Measurements from ENCODE around the gene VCP. TPM values are rescaled to one million over a fixed set of nuclear protein-coding genes. Genes with fewer than 3 reads are reported as not detected.

Gene VCP
- total and polyA plus RNA-seq, 2 experiments from 2014 or later = 226 to 338 TPM

DNA sequence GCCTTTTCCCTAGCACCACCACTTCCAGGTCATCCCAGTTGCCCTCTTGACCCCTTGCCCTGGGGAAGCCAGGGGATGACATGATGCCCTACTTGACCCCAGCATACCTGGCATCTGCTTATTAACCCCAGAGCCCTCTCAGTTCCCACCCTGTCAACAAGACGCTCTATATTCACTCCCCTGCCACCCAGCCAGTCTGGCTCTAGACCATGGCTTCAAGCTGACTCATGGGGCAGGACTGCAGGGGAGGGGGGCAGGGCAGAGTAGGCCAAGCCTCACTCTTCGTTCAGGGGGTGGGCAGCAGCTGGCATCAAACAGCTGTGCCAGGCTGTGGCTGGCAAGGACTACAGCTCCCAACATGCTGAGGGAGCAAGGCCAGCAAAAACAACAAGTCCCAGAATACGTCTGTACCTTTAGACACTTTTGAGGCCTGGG lies 37.9 kb upstream of the VCP start:
- H3K9me3 ChIP-seq (ENCODE audit: low read depth) = no peaks in the 10 kb centered on the region
- peak overlapping the region; percentile 71 for H3K27ac ChIP-seq
- no peak overlapping the region for H3K4me3 ChIP-seq

DNA sequence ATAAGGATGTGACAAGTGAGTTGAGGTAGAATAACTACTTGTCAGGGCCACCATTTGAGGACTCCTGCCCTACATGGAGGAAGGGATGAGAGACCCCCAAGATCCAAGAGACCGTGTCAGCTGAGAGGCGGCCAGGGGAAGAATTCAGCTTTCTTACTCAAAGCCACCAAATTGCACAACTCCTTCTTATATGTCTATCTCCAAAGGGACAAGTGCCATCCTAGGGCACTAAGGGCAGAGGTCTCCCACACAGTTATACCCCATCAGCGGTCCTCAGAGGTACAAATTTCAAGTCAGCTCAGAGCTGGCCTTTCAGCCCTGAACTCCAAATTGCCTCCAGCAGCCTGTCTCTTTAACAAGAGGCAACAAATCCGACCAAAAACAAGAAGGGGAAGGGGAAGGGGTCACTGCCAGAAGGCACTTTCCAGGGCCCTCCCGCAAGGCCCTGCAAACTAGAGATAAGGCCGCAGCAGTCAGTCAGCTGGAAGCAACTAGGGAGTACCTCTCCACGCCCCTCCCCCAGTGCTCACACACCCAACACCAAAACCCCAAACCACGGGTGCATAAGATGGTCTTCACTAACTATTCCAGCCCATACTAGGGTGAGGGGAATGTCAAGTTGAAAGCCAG lies 36.6 kb upstream of the VCP start:
- Histone ChIP-seq H3K27me3 (no peaks in the 10 kb centered on the region), H3K36me3 (peaks cover 19% of the 10 kb centered on the region), H3K9me3 (ENCODE audit: low read depth) (no peaks in the 10 kb centered on the region), H3K27ac (peak overlapping the region; percentile 59), H3K4me1 (ENCODE audit: low read depth) (peaks cover 38% of the 10 kb centered on the region), H3K4me3 (no peak overlapping the region)
- TF ChIP-seq, protein P1, sequence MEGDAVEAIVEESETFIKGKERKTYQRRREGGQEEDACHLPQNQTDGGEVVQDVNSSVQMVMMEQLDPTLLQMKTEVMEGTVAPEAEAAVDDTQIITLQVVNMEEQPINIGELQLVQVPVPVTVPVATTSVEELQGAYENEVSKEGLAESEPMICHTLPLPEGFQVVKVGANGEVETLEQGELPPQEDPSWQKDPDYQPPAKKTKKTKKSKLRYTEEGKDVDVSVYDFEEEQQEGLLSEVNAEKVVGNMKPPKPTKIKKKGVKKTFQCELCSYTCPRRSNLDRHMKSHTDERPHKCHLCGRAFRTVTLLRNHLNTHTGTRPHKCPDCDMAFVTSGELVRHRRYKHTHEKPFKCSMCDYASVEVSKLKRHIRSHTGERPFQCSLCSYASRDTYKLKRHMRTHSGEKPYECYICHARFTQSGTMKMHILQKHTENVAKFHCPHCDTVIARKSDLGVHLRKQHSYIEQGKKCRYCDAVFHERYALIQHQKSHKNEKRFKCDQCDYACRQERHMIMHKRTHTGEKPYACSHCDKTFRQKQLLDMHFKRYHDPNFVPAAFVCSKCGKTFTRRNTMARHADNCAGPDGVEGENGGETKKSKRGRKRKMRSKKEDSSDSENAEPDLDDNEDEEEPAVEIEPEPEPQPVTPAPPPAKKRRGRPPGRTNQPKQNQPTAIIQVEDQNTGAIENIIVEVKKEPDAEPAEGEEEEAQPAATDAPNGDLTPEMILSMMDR (IDR thresholded peaks at IDR 0.05; ENCODE audit: low read depth, low read length) = no peak
- peak in 1 of 2 donors; percentile 26 for DNase-seq (ENCODE audit: low read depth in 1 of 2, low spot score in 1 of 2)

More for the DNA sequence above, 37.9 kb upstream of the VCP start:
- TF ChIP-seq, protein P1 (IDR thresholded peaks at IDR 0.05; ENCODE audit: low read depth, low read length) = no peak
- Histone ChIP-seq H3K27me3 (no peaks in the 10 kb centered on the region), H3K36me3 (peaks cover 9% of the 10 kb centered on the region), H3K4me1 (ENCODE audit: low read depth) (peaks cover 38% of the 10 kb centered on the region)
- DNase-seq (ENCODE audit: low read depth in 1 of 2, low spot score in 1 of 2) = peak in 1 of 2 donors; percentile 49

DNA sequence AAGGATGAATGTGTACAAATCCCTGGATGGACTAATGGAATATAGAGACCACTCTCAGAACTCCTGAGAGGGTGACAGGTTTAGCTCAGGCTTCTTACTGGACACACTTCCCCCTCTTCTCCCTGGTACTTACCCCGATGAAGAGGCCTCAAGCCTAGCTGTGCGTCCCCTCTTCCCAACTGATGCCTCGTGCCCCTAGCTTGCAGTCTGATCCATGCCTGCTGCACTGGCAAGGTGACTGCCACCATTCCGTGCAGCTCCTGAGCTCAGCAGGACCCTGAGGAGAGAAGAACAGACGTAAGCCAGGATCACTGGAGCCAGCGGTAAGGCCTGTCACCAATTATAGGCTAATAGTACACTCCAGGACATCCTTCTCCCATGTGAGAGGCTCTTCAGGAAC lies 36.0 kb upstream of the VCP start:
- TF ChIP-seq, protein P1 (IDR thresholded peaks at IDR 0.05; ENCODE audit: low read depth, low read length) = no peak
- Histone ChIP-seq H3K9me3 (ENCODE audit: low read depth) (no peaks in the 10 kb centered on the region), H3K27ac (peak overlapping the region; percentile 59), H3K27me3 (no peaks in the 10 kb centered on the region), H3K4me3 (no peak overlapping the region), H3K4me1 (ENCODE audit: low read depth) (peaks cover 38% of the 10 kb centered on the region), H3K36me3 (peaks cover 21% of the 10 kb centered on the region)
- no peak for DNase-seq (ENCODE audit: low read depth in 1 of 2, low spot score in 1 of 2)

DNA sequence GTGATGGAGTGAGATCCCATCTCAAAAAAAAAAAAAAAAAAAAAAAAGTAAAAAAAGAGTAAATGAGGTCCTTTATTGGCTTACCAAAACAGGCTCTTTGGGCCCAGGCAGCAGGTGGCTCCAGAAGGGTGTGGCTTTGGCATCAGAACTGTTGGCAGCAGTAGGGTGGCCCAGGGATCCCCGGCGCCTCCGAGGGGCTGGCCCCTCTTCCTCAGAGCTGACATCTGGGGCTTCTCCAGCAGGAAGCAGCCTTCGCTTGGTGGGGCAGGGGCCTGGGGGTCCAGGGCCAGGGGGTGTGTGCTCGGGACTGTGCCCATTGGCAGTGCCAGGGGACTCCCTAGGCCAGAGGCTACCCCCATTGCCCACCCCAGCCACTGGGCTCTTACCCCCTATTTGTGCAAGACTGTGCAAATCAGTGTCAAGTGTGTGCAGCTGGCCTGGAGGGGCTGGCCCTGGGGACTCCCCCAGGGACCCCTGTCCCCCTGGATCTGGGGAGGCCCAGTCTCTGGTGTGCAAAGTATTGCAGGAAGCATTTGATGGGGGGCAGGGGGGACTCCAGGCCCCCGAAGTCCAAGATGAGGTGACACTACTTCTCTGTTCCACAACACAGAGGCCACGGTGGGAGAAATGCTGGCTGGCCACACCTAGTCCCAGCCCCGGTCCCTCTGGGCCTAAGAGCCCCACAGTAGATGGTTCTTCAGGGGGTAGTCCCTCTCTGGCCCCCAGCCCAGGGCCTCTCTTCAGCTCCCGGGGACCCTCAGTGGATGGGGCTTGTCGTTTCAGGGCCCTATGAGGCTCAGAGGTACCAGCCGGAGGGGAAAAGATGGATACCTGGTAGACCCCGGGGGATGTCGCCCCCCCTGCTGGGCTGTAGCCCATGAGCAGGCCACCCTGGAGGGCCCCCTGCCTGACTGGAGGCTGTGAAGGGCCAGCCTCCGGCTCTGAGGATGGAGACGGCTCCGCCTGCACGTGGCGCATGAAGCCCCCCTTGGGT lies 35.2 kb upstream of the VCP start:
- Histone ChIP-seq H3K4me1 (ENCODE audit: low read depth) (peaks cover 36% of the 10 kb centered on the region), H3K27me3 (no peaks in the 10 kb centered on the region), H3K27ac (no peak overlapping the region), H3K4me3 (no peak overlapping the region), H3K9me3 (ENCODE audit: low read depth) (no peaks in the 10 kb centered on the region), H3K36me3 (peaks cover 21% of the 10 kb centered on the region)
- TF ChIP-seq, protein P1 (IDR thresholded peaks at IDR 0.05; ENCODE audit: low read depth, low read length) = no peak
- no peak for DNase-seq (ENCODE audit: low read depth in 1 of 2, low spot score in 1 of 2)

DNA sequence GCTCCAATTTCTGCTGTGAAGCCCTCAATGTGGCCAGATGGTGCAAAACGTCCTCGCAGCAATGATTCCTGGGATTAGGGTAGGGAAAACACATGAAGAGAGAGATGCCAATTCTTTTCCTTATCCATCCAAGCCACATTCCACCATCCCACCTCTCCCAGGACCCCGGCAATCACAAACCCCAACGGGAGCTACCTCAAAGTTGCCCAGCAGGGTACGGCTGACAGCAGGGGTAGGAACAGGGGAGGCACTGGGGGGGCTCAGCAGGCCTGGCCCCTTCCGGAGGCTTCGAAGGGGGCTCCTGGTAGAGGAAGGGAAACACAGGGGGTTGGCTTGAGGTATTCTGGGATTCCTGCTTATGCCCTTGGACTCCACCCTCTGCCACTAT lies 33.9 kb upstream of the VCP start:
- no peak overlapping the region for H3K4me3 ChIP-seq
- H3K9me3 ChIP-seq (ENCODE audit: low read depth) = no peaks in the 10 kb centered on the region
- TF ChIP-seq, protein P1 (IDR thresholded peaks at IDR 0.05; ENCODE audit: low read depth, low read length) = no peak
- peaks cover 36% of the 10 kb centered on the region for H3K4me1 ChIP-seq (ENCODE audit: low read depth)
- no peaks in the 10 kb centered on the region for H3K27me3 ChIP-seq
- DNase-seq (ENCODE audit: low read depth in 1 of 2, low spot score in 1 of 2) = no peak
- no peak overlapping the region for H3K27ac ChIP-seq
- H3K36me3 ChIP-seq = peaks cover 25% of the 10 kb centered on the region

Data from cardiac muscle cell (in vitro differentiated cells and primary cell).